Measurements from ENCODE around the gene NR2F2.

NR2F2 gene

DNA sequence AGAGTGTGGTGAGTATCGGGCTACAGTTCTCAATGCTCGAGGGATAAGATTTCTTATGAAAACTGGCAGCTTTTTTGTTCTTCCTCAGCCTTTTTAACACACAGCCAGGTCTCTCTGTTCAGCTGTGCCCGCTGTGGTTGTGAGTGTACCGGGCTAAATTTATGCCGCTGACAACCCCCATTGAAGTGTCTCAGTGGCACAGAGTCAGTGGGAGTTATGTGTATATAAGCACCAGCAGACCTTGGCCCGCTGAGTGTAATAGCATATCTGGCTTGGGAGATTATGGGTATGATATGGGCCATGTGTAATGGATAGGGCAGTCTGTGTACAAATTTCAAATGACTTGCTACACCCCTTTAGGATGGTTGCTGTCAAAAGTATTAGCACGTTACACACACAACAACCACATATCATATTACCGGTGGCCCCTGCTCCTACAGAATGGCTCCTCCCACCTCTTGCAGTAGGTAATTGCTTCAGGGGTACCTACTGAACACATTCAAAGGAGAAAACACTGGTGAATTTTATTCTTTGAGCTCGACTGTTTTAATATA, 26.9 kb upstream of the NR2F2 start:
- no peak overlapping the region for H3K27ac ChIP-seq (ENCODE audit: low read length)
- no peak overlapping the region for H3K4me2 ChIP-seq (ENCODE audit: insufficient read depth, low read length)
- TF ChIP-seq, protein P1, sequence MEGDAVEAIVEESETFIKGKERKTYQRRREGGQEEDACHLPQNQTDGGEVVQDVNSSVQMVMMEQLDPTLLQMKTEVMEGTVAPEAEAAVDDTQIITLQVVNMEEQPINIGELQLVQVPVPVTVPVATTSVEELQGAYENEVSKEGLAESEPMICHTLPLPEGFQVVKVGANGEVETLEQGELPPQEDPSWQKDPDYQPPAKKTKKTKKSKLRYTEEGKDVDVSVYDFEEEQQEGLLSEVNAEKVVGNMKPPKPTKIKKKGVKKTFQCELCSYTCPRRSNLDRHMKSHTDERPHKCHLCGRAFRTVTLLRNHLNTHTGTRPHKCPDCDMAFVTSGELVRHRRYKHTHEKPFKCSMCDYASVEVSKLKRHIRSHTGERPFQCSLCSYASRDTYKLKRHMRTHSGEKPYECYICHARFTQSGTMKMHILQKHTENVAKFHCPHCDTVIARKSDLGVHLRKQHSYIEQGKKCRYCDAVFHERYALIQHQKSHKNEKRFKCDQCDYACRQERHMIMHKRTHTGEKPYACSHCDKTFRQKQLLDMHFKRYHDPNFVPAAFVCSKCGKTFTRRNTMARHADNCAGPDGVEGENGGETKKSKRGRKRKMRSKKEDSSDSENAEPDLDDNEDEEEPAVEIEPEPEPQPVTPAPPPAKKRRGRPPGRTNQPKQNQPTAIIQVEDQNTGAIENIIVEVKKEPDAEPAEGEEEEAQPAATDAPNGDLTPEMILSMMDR (IDR thresholded peaks at IDR 0.05; ENCODE audit: borderline replicate concordance, extremely low read depth, low read length, poor library complexity, severe bottlenecking) = no peak
- TF ChIP-seq EZH2 (IDR thresholded peaks at IDR 0.05; ENCODE audit: borderline replicate concordance, low read depth, low read length, severe bottlenecking) = no peak
- no peak overlapping the region for H2AFZ ChIP-seq (ENCODE audit: low read depth, low read length)
- H3K27me3 ChIP-seq (ENCODE audit: insufficient read depth, low read length, poor library complexity) = no peaks in the 10 kb centered on the region
- no peaks in the 10 kb centered on the region for H3K9me3 ChIP-seq (ENCODE audit: insufficient read depth, low read length, severe bottlenecking)
- DNase-seq = no peak
- no peaks in the 10 kb centered on the region for H3K79me2 ChIP-seq (ENCODE audit: insufficient read depth, low read length)
- no peak overlapping the region for H3K9ac ChIP-seq (ENCODE audit: low read depth, low read length)
- ATAC-seq (ENCODE audit: insufficient read depth, low read depth) = no peak
- H3K36me3 ChIP-seq (ENCODE audit: insufficient read depth, low read length) = no peaks in the 10 kb centered on the region
- no peak overlapping the region for H3K4me3 ChIP-seq (ENCODE audit: low read depth in 1 of 2, low read length in 2 of 2)
- no peaks in the 10 kb centered on the region for H3K4me1 ChIP-seq (ENCODE audit: insufficient read depth, low read length)
- no peaks in the 10 kb centered on the region for H4K20me1 ChIP-seq (ENCODE audit: insufficient read depth, low read length)

DNA sequence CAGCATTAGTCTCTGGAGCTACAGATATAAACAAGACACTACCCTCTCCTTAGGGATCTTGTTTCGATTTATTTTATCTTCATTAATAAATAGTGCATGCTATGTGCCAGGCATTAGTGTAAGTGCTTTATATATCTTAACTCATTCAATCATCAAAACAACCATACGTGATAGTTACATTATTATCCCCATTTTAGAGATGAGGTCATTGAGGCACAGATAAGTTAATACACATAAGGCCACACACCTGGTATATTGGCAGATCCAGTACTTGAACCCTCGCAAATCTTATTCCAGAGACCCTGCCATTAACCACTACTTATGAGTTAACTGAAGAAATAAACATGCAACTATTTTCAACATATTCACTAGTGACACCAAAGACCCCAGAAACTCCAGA, 25.7 kb upstream of the NR2F2 start:
- no peak for DNase-seq
- Histone ChIP-seq H3K9me3 (ENCODE audit: insufficient read depth, low read length, severe bottlenecking) (no peaks in the 10 kb centered on the region), H3K9ac (ENCODE audit: low read depth, low read length) (no peak overlapping the region), H3K27me3 (ENCODE audit: insufficient read depth, low read length, poor library complexity) (no peaks in the 10 kb centered on the region), H3K27ac (ENCODE audit: low read length) (no peak overlapping the region), H3K79me2 (ENCODE audit: insufficient read depth, low read length) (no peaks in the 10 kb centered on the region), H2AFZ (ENCODE audit: low read depth, low read length) (no peak overlapping the region), H3K4me1 (ENCODE audit: insufficient read depth, low read length) (no peaks in the 10 kb centered on the region), H4K20me1 (ENCODE audit: insufficient read depth, low read length) (no peaks in the 10 kb centered on the region), H3K36me3 (ENCODE audit: insufficient read depth, low read length) (no peaks in the 10 kb centered on the region), H3K4me3 (ENCODE audit: low read depth in 1 of 2, low read length in 2 of 2) (no peak overlapping the region), H3K4me2 (ENCODE audit: insufficient read depth, low read length) (no peak overlapping the region)
- TF ChIP-seq EZH2 (IDR thresholded peaks at IDR 0.05; ENCODE audit: borderline replicate concordance, low read depth, low read length, severe bottlenecking) = no peak
- TF ChIP-seq, protein P1 (IDR thresholded peaks at IDR 0.05; ENCODE audit: borderline replicate concordance, extremely low read depth, low read length, poor library complexity, severe bottlenecking) = no peak
- no peak for ATAC-seq (ENCODE audit: insufficient read depth, low read depth)

DNA sequence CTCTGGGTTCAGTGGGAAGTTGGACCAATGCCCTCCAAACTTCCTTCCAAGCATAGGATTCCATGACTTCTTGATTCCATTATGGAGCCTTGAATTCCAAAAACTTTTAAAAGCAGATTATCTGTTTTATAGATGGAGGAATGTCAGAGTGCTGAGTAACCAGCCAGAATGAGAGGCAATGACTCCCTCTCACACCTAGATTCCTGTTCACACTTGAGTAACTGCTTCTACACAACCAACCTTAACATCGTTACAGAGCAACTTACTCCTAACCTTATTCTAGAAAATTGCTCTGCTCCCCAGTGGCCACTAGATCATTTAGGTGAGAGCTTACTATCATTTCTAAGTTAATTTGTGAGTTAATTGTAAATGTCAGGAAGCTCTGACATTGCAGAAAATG, 24.2 kb upstream of the NR2F2 start:
- Histone ChIP-seq H3K4me3 (ENCODE audit: low read depth in 1 of 2, low read length in 2 of 2) (no peak overlapping the region), H3K27me3 (ENCODE audit: insufficient read depth, low read length, poor library complexity) (no peaks in the 10 kb centered on the region), H4K20me1 (ENCODE audit: insufficient read depth, low read length) (no peaks in the 10 kb centered on the region), H3K27ac (ENCODE audit: low read length) (no peak overlapping the region), H2AFZ (ENCODE audit: low read depth, low read length) (no peak overlapping the region), H3K9me3 (ENCODE audit: insufficient read depth, low read length, severe bottlenecking) (no peaks in the 10 kb centered on the region), H3K9ac (ENCODE audit: low read depth, low read length) (no peak overlapping the region), H3K4me1 (ENCODE audit: insufficient read depth, low read length) (no peaks in the 10 kb centered on the region), H3K4me2 (ENCODE audit: insufficient read depth, low read length) (no peak overlapping the region), H3K79me2 (ENCODE audit: insufficient read depth, low read length) (no peaks in the 10 kb centered on the region), H3K36me3 (ENCODE audit: insufficient read depth, low read length) (no peaks in the 10 kb centered on the region)
- ATAC-seq (ENCODE audit: insufficient read depth, low read depth) = no peak
- TF ChIP-seq, protein P1 (IDR thresholded peaks at IDR 0.05; ENCODE audit: borderline replicate concordance, extremely low read depth, low read length, poor library complexity, severe bottlenecking) = no peak
- TF ChIP-seq EZH2 (IDR thresholded peaks at IDR 0.05; ENCODE audit: borderline replicate concordance, low read depth, low read length, severe bottlenecking) = no peak
- DNase-seq = no peak

All from DND-41 (cell line).